ENCODE results near the gene RPS3.

Gene RPS3

DNA sequence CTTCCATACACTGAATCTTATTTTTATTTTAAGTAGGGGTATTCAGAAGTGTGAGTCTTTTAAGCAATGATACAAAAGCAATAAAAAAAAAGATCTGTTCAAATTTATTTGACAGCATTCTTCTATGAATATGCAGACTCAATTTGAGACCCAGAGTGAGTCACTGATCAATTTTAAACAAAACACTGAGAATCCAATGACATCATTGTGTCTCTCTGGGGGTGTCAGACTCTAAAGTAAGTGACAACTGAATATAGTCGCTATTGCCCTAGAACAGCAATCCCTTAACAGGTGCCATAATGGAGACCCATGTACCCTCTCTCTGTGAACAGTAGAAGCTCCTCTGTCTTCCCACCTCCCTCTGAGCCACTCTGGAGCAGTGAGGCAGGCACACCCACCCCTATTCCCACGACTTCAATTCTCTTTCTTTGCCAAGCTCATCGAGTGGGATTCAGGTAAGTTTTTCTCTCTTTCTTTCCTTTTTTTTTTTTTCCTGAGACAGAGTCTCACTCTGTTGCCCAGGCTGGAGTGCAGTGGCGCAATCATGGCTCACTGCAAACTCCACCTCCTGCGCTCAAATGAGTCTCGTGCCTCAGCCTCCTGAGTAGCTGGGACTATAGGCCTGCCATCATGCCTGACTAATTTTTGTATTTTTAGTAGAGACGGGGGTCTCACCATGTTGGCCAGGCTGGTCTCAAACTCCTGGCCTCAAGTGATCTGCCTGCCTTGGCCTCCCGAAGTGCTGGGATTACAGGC is 5.1 kb upstream of the RPS3 start:
- TF ChIP-seq, protein P1, sequence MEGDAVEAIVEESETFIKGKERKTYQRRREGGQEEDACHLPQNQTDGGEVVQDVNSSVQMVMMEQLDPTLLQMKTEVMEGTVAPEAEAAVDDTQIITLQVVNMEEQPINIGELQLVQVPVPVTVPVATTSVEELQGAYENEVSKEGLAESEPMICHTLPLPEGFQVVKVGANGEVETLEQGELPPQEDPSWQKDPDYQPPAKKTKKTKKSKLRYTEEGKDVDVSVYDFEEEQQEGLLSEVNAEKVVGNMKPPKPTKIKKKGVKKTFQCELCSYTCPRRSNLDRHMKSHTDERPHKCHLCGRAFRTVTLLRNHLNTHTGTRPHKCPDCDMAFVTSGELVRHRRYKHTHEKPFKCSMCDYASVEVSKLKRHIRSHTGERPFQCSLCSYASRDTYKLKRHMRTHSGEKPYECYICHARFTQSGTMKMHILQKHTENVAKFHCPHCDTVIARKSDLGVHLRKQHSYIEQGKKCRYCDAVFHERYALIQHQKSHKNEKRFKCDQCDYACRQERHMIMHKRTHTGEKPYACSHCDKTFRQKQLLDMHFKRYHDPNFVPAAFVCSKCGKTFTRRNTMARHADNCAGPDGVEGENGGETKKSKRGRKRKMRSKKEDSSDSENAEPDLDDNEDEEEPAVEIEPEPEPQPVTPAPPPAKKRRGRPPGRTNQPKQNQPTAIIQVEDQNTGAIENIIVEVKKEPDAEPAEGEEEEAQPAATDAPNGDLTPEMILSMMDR (IDR thresholded peaks at IDR 0.05) = no peak
- intact Hi-C loops (cut with DNase I; ENCODE audit: low total_unique reads) = loop anchor here (10.0 kb wide), 1 partner anchor 51 kb away; no protein-coding TSS in a partner anchor

DNA sequence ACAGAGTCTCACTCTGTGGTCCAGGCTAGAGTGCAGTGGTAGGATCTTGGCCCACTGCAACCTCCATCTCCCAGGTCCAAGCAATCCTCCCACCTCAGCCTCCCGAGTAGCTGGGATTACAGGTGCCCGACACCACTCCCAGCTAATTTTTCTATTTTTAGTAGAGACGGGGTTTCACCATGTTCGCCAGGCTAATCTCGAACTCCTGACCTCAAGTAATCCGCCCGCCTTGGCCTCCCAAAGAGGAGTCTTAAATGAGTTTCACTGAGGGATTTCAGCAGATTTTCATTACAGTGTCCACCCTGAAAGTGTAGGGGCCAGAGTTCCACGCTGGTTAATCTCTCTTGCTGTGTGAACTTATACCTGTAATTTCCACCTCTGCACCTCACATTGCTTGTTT is 412 bp upstream of the RPS3 start:
- no peaks in the 10 kb centered on the region for H3K9me3 ChIP-seq
- H3K4me1 ChIP-seq = peaks cover 0 to 29% (median 18%) of the 10 kb centered on the region in 4 donors
- DNase-seq = no peak
- no peak overlapping the region for H3K4me3 ChIP-seq
- H3K27me3 ChIP-seq = no peaks in the 10 kb centered on the region
- intact Hi-C loops (cut with DNase I; ENCODE audit: low total_unique reads) = loop anchor here (10.0 kb wide), 1 partner anchor 46 kb away; no protein-coding TSS in a partner anchor
- TF ChIP-seq, protein P1 (IDR thresholded peaks at IDR 0.05) = no peak
- peaks cover 21 to 33% (median 33%) of the 10 kb centered on the region in 3 donors for H3K36me3 ChIP-seq
- H3K27ac ChIP-seq = no peak overlapping the region

More for the DNA sequence above, 5.1 kb upstream of the RPS3 start:
- no peaks in the 10 kb centered on the region for H3K36me3 ChIP-seq
- DNase-seq = no peak
- H3K27me3 ChIP-seq = peaks cover 0 to 4% of the 10 kb centered on the region in 2 donors
- H3K4me3 ChIP-seq = no peak overlapping the region
- H3K4me1 ChIP-seq = no peaks in the 10 kb centered on the region
- no peak overlapping the region for H3K27ac ChIP-seq
- H3K9me3 ChIP-seq = no peaks in the 10 kb centered on the region

DNA sequence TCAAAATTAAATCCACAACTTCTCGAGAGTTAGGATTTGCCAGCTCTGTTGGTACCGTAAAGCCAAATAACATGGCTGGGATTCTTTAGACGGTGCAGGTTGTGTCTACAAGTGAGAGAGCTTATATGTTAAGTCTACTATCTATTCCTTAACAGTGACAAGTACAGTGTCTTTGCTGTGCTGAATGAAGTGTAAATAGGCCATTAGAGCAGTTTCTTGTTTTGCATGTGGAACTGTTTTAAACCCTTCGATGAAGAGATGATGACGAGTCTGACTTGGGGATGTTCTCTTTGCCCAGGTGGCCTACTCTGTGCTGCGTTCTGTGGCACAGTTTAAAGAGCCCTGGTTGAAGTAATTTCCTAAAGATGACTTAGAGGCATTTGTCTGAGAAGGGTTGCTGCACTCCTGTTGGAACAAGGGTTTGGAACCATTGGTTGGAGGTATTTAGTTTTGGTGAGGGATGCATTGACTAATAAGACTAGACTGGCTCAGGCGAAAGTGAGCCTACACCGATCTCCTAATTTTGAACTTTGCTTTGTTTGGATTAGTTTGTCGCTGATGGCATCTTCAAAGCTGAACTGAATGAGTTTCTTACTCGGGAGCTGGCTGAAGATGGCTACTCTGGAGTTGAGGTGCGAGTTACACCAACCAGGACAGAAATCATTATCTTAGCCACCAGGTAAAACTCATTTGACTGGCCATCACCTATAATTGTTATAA is 988 bp downstream of the RPS3 start:
- peak overlapping the region; percentile 60 to 70 for H3K4me3 ChIP-seq
- TF ChIP-seq, protein P1 (IDR thresholded peaks at IDR 0.05) = no peak
- peaks cover 35 to 47% (median 47%) of the 10 kb centered on the region in 3 donors for H3K36me3 ChIP-seq
- H3K27me3 ChIP-seq = no peaks in the 10 kb centered on the region
- H3K9me3 ChIP-seq = no peaks in the 10 kb centered on the region
- peak overlapping the region; percentile 87 to 88 for H3K27ac ChIP-seq
- DNase-seq = no peak
- intact Hi-C loops (cut with DNase I; ENCODE audit: low total_unique reads) = no loop called here
- peaks cover 0 to 29% (median 18%) of the 10 kb centered on the region in 4 donors for H3K4me1 ChIP-seq

DNA sequence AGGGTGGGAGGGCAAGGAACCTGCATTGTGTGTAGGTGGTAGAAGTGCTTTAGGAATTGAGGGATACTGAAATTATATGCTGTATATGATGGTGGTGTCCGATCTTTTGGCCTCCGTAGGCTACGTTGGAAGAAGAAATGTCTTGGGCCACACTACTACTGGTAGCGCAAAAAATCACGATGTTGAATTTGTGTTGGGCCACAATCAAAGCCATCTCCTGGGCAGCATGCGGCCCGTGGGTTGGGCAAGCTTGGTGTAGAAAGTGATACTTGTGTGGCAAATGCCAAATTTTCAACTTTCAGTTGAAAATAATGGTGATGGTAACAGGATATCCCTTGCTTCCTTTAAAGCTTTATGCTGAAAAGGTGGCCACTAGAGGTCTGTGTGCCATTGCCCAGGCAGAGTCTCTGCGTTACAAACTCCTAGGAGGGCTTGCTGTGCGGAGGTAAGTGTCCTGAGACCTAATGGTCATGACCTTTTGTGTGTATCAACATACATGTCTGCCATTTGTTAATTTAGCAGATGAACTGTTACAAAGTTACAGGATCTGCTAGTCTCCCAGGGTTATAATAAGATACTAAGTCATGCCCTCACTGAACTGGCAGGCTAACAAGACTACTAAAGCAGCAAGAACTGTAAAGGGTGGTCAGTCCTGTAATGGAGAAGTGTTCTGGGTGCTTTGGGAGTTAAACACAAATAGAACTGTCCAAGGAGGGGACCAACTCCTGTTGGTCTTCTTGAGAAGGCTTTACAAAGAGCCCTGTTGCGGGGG is 2.9 kb downstream of the RPS3 start:
- Histone ChIP-seq H3K4me3 (no peak overlapping the region), H3K36me3 (peaks cover 52 to 66% (median 65%) of the 10 kb centered on the region in 3 donors), H3K9me3 (no peaks in the 10 kb centered on the region), H3K27ac (no peak overlapping the region), H3K4me1 (peaks cover 0 to 29% (median 18%) of the 10 kb centered on the region in 4 donors), H3K27me3 (no peaks in the 10 kb centered on the region)
- intact Hi-C loops (cut with DNase I; ENCODE audit: low total_unique reads) = no loop called here
- TF ChIP-seq, protein P1 (IDR thresholded peaks at IDR 0.05) = no peak
- DNase-seq = no peak

DNA sequence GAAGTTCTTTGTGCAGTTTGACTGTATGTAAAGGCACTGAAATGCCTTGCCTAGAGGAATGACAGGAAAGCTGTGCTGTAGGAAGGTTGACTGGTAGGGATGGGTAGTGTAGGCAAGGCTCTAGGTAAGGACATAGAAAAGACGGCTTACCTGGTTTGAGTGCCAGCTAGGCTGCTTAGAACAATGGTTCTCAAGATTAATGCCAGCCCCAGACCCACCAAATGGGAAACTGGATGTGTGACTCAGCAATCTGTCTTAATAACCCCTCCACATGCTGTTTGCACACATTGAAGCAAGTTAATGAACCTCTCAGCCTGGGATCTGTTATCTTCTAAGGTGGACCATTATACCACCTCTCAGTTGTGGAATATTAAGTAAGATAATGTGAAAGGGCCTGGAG is 3.7 kb downstream of the RPS3 start:
- Histone ChIP-seq H3K9me3 (no peaks in the 10 kb centered on the region), H3K27ac (no peak overlapping the region), H3K4me1 (peaks cover 0 to 29% (median 18%) of the 10 kb centered on the region in 4 donors), H3K27me3 (no peaks in the 10 kb centered on the region), H3K4me3 (no peak overlapping the region), H3K36me3 (peaks cover 53 to 68% (median 68%) of the 10 kb centered on the region in 3 donors)
- DNase-seq = no peak
- intact Hi-C loops (cut with DNase I; ENCODE audit: low total_unique reads) = no loop called here
- TF ChIP-seq, protein P1 (IDR thresholded peaks at IDR 0.05) = no peak

Measured in tibial artery (tissue), 4 donors.